HG03066 (cell line): ENCODE results near the gene SEC14L5.

Experiments used
- ATAC-seq: cut with Tn5 transposase; IDR thresholded peaks from one replicate; pipeline ENCODE4 v1.9.1; 2021; ENCODE audit warnings: low read depth; ENCODE audit not compliant: unreplicated experiment

The SEC14L5 gene

GRCh38 chr16:5062790-5063765 is 104.9 kb downstream of the SEC14L5 start:
- no peak for ATAC-seq

GRCh38 chr16:5064915-5065314 is 106.8 kb downstream of the SEC14L5 start:
- no peak for ATAC-seq

- no peak for ATAC-seq
These were observed 107.2 kb downstream of the SEC14L5 start for GRCh38 chr16:5065326-5065725.

DNA sequence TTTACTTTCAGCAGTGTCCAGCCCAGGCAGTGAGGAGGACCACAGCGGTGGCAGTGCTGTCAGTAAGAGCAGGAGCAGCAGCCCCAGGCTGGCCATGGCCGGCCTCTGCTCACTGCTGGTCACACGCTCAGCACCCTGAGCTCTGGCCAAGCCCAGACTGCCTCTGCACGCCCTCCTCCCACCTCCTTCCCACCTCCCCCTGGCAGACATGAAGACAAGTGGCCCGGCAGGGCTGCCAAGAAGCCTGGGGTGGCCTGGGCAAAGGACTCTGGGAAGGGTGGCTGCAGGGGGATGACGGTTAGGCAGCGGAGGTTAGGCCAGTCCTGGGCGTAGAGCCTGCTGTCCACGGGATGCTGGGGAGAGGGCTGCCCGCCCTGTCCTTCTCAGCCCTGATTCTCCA is 107.7 kb downstream of the SEC14L5 start, which contains the start of gene C16orf89:
TSS of gene C16orf89 (minus strand) at position 144 of the 400 bp plus-strand sequence. CDS start at position 96, 48 bp downstream.
- no peak for ATAC-seq

- ATAC-seq, result no peak
These were observed 108.4 kb downstream of the SEC14L5 start for GRCh38 chr16:5066511-5066910.
